OCI-LY1 (cell line): ENCODE results near the gene CCDC85C.

Source experiments
- CTCF ChIP-seq: fragments of 200-600 bp; sonication (generic), shearing (Covaris generic); IDR thresholded peaks from 2 replicates; pipeline ENCODE4 v1.5.1; 2017; ENCODE audit warnings: mild to moderate bottlenecking, antibody characterized with exemption, low read length, moderate library complexity, mixed read lengths
- EZH2 ChIP-seq: fragments of 200-600 bp; sonication (generic), shearing (Covaris generic); IDR thresholded peaks from 2 replicates; pipeline ENCODE4 v1.8.0; 2017; ENCODE audit warnings: borderline replicate concordance, mixed run types, mild to moderate bottlenecking, antibody characterized with exemption, low read length, moderate library complexity, mixed read lengths

- TF ChIP-seq EZH2 = no peak
- TF ChIP-seq CTCF = no peak
These were observed 82.0 kb downstream of the CCDC85C start for GRCh38 chr14:99522025-99522401.
